GM21528 (cell line): ENCODE results near the gene NBAS.

Experiments used
- ATAC-seq: cut with Tn5 transposase; IDR thresholded peaks from one replicate; pipeline ENCODE4 v1.9.1; 2021; ENCODE audit warnings: mild to moderate bottlenecking, moderate library complexity; ENCODE audit not compliant: unreplicated experiment, low FRiP score

NBAS gene

GRCh38 chr2:15591692-15592463, 30.7 kb upstream of the NBAS start, which contains the start of gene DDX1:
Gene DDX1 (plus strand): TSS chr2:15591868. CDS start chr2:15591934, 66 bp downstream.
- ATAC-seq, result peak; percentile 97

GRCh38 chr2:15591373-15591691, 30.2 kb upstream of the NBAS start:
- ATAC-seq, result no peak

GRCh38 chr2:15588329-15588919, 27.3 kb upstream of the NBAS start:
- no peak for ATAC-seq

GRCh38 chr2:15584767-15585469, 23.8 kb upstream of the NBAS start:
- ATAC-seq, result no peak

- no peak for ATAC-seq
Measured at GRCh38 chr2:15584316-15584715, 23.2 kb upstream of the NBAS start.

GRCh38 chr2:15583826-15584225, 22.7 kb upstream of the NBAS start:
- no peak for ATAC-seq

- ATAC-seq, result no peak
Measured at GRCh38 chr2:15582710-15583357, 21.7 kb upstream of the NBAS start.

- ATAC-seq, result no peak
Measured at GRCh38 chr2:15580451-15580850, 19.3 kb upstream of the NBAS start.

- ATAC-seq, result no peak
Measured at GRCh38 chr2:15579641-15580040, 18.5 kb upstream of the NBAS start.

- peak; percentile 96 for ATAC-seq
Measured at GRCh38 chr2:15577071-15577735, 16.1 kb upstream of the NBAS start.

GRCh38 chr2:15571729-15572128, 10.6 kb upstream of the NBAS start:
- ATAC-seq, result no peak

GRCh38 chr2:15570104-15570503, 9.0 kb upstream of the NBAS start:
- ATAC-seq, result no peak

- ATAC-seq, result no peak
Measured at GRCh38 chr2:15568874-15569273, 7.7 kb upstream of the NBAS start.

GRCh38 chr2:15566912-15567311, 5.8 kb upstream of the NBAS start:
- ATAC-seq, result no peak

GRCh38 chr2:15565994-15566671, 5.0 kb upstream of the NBAS start:
- ATAC-seq, result no peak

- ATAC-seq, result no peak
Measured at GRCh38 chr2:15565392-15565791, 4.3 kb upstream of the NBAS start.

GRCh38 chr2:15563227-15564100, 2.3 kb upstream of the NBAS start:
- ATAC-seq, result no peak

GRCh38 chr2:15562354-15563031, 1.4 kb upstream of the NBAS start:
- no peak for ATAC-seq
